Right forelimb (tissue), 1 donor: ENCODE results near the gene EHMT1.
"Not testable (repeated sequence)": the region's sequence is repeated elsewhere in the genome, so short reads cannot be mapped to it uniquely, and the experiment has no call there.

Experiments
- DNase-seq: peaks from one replicate; pipeline ENCODE4 v3.0.0-alpha.2; 2018

The EHMT1 gene

DNA sequence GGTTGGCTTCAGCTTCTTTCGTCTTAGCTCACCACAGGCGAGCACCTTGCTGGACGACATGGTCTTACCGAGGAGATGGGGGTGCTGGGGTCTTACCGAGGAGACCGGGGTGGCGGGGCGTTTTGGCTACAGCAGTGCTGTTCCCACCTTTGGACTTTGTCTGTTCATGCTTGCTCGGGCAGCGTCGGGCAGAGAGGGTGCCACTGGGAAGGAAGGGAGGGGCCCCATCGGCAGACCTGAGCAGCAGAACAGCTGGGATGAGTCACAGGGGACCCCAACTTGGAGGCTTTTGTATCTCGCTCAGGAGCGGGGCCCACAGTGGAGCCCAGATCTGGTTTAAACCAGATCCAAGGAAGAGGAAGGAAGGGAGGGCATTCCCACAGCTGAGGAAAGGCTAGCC lies 152.8 kb downstream of the EHMT1 start:
- DNase-seq, result no peak

DNA sequence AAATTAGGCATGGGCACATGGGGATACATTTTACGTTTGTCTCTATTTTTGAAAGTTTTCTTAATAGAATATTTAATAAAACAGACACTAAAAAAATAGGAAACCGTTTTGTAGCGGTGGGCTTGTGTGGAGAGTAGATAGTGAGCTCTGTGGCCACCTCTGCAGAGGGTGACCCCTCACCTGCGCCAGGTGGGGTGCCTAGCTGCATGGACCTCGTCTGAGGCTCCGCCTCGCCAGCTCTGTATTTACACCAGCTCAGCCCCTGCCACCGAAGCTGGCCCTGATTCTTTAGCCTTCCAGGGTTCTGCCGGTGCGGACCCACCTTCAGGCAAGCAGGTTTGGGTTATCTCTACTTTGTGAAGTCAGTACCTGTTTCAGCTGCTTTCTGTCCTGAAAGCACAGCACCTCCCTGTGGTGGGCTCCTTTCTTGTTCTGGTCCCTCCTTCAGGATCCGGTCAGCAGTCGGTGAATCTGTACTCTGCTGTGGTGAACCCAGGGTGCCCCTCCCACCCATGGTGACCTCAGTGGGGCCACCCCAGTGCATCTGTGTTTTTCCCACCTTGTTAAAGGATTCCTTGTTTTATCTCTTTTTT lies 153.6 kb downstream of the EHMT1 start:
- DNase-seq, result no peak

DNA sequence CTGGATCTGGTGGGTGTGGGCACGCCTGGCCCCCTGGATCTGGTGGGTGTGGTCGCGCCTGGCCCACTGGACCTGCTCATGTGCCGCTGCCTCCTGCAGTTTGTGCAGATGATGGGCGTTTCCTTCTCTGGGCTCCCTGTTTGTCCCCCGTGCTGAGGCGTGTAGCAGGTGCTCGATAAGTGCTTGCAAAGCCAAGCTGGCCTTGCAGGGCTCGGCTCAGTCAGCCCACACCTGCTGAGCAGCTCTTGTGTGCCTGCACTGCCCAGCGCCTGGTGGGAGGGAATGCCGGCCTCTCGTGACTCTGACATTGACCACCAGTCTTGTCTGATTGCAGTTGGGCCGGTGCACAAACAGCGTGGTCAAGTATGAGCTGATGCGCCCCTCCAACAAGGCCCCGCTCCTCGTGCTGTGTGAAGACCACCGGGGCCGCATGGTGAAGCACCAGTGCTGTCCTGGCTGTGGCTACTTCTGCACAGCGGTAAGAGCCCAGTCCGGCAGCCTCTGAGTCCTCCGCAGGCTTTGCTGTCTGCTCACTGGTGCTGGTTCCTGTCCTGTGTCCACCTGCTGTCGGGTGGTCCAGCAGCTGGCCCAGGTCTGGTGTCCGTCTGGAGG lies 156.1 kb downstream of the EHMT1 start:
- DNase-seq, result no peak

DNA sequence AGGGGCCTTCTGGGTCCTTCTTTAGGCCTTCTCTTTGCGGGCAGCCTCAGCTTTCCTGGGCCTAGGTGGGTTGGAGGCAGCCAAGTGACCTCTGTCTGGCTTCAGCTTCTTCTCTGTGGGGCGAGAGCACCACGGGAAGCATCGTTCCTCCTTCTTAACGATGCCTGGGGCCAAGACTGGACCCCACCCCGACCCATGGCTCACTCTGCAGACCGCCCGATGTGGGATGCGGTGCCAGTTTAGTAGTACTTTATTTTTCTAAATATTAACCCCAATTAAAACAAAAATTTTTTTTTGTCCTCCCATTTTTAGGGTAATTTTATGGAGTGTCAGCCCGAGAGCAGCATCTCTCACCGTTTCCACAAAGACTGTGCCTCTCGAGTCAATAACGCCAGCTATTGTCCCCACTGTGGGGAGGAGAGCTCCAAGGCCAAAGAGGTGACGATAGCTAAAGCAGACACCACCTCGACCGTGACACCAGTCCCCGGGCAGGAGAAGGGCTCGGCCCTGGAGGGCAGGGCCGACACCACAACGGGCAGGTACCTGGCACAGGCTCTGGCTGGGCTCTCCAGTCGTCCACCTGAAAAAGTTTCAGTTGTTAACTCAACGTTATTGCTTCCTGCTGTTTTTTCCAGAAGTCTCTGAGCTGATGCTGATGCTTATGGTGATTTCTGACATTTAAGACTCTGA lies 157.6 kb downstream of the EHMT1 start:
- no peak for DNase-seq

DNA sequence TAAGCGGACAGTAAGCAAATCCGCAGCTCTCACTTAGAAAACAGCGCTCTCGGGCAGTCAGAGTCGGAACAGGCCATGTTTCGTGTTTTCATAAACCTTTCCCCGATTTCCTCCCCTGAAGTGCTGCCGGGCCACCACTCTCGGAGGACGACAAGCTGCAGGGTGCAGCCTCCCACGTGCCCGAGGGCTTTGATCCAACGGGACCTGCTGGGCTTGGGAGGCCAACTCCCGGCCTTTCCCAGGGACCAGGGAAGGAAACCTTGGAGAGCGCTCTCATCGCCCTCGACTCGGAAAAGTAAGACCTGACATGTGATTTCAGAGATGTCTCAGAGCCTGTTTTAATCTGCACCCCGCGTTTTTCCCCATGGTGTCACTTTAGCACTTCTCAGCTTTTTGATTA lies 159.0 kb downstream of the EHMT1 start:
- DNase-seq, result no peak

DNA sequence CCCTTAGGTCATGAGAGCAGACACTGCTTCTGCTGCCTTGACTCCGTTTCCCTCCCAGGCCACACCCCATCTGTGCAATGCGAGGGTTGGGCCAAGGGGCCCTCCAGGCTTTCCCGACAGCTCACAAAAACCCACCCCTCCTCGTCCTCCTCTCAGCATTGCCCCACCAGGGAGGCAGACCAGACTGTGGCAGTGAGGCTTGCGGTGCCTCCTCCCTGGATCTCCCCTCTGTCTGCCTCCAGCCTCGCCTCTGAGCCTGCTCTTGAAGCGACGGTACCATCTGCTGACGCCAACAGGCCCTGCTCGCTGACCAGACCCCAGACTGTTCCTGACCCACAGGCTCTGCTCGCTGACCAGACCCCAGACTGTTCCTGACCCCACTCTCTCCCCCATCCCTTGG lies 159.5 kb downstream of the EHMT1 start:
- DNase-seq, result no peak

DNA sequence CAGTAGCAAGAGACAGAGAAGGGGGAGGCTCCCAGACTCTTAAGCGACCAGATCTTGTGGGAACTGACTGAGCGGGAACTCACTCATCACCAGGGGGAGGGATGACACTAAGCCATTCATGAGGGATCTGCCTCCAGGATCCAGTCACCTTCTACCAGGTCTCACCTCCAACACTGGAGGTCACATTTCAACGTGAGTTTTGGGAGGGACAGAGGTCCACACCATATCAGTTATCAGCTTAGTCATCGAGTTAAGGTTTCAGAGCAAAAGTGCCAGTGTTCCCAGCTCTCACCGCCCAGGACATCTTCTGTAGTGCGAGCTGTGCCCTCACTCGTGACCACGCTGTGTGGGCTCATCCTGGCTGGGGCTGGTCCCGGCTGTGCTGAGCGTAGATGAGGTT lies 160.1 kb downstream of the EHMT1 start:
- no peak for DNase-seq

DNA sequence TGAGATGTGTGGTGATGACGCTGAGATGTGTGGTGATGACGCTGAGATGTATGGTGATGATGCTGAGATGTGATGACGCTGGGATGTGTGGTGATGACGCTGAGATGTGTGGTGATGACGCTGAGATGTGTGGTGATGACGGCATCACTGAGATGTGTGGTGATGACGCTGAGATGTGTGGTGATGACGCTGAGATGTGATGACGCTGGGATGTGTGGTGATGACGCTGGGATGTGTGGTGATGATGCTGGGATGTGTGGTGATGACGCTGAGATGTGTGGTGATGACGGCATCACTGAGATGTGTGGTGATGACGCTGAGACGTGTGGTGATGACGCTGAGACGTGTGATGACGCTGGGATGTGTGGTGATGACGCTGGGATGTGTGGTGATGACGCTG lies 161.2 kb downstream of the EHMT1 start:
- not testable (repeated sequence) for DNase-seq

DNA sequence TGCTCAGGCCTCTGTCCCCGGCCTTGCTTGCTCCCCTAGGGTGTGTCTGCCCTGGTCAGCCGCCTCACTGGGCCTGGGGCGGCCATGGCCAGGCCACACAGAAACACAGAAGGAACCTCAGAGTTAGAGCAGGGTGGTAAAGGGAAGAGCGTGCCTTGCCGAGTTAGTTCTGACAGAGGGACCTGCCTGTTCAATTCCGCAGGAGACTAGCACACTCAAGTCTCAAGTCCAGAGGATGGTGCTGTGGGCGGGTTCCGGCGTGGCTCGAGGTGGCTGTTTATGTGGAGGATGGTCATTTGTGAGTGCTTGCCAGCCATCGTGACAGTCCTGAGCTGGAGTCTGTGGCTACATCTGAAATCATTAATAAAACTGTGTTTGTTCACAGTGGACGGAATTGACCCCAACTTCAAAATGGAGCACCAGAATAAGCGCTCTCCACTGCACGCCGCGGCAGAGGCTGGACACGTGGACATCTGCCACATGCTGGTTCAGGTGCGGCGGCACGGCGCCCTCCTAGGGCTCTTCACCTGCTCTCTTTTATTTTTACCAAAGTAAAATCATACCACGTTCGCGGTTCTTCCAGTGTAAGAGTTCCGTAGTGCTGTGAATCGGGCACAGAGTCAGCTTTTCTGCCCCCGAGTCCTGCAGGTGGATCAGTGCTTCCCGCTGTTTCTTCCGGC lies 163.2 kb downstream of the EHMT1 start:
- DNase-seq, result no peak

DNA sequence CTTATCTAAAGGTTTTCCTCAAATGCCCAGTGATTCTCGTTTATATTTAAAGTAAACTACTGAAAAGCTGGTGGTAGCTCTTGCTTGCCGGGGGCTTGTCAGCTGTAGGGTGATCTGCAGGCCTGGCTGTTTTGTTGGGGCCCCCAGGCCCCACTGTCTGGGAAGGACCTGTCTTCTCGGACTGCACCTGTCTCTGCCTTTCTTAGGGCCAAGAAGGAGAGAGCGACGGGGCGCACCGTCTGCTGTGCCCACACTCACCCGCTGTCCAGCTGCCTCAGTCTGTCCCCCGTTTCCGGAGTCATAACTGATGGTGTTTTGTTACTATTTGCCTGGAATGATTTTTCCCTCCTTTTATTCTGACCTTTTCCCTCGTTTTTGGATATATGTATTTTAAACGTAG lies 164.7 kb downstream of the EHMT1 start:
- DNase-seq, result no peak

DNA sequence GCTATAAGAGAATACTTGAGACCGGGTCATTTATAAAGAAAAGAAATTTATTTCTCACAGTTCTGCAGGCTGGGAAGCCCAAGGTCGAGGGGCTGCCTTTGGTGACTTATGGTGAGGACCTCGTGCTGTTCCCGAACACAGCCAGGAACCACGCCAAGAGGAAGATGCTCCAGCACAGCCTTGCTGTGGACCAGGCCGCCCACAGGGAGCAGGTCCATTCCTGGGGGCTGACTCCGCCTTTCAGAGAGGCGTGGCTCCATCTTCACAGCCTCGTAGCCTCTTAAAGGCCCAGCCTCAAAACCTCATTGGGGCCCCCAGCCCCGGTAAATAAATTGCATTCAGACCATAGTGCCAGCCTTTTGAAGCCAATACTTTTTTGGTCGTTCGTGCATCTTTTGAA lies 165.2 kb downstream of the EHMT1 start:
- no peak for DNase-seq

DNA sequence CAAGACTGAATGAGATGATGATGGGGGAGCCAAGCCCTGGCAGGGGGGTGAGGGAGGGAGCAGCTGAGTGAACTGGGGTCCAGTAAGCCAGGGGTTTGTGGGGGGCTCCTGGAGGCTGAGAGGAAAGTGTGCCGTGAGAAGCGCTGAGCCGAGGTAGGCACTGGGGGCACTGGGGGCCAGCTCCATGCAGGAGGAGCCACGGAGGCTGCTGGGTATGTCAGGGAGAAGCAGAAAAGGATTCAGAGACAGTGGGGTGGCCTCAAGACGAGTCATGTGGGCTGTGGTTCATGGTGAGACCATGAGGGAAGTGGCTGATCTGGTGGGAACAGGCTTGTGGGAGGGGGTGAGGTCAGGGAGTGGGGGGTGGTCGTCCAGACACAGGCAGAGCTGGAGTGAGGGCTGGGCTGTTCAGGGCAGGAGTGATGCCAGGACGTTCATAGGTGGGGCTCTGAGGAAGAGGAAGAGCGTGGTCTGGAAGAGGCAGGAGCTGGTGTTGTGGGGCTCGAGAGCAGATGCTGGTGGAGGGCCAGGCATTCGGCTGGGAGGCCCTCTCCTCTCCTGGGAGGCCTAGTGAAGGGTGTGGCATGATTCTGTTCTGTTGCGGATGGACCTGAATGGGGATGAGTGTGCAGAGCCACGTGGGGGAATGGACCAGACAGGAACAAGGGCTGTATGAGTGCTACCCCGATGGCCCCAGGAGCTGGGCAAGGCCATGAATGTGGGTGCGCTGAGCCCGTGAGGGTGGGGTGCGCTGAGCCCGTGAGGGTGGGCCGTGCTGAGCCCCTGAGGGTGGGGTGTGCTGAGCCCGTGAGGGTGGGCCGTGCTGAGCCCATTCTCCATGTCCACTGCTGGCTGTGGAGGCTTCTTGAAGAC lies 166.1 kb downstream of the EHMT1 start:
- no peak for DNase-seq

DNA sequence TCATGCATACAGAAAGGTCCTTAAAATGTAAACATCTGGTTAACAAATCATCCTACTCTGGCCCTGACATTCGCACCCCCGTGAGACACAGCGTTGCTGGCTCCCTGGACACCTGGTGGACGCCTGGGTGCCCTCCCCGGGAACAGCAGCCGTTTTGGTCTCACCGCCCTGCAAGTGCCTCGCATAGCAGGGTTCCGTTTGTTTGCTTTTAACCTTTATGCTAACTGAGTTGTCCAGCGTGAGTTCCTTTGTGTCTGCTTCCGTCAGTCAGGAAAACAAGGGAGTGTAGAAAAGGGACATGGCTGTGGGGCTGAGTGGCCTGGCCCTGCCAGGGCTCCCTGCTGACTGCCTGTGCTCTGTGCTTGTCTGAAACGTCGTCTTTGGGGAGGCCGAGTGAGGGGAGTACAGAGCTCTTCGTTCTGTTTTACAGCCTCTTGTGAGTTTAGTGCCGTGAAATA lies 166.9 kb downstream of the EHMT1 start:
- no peak for DNase-seq

DNA sequence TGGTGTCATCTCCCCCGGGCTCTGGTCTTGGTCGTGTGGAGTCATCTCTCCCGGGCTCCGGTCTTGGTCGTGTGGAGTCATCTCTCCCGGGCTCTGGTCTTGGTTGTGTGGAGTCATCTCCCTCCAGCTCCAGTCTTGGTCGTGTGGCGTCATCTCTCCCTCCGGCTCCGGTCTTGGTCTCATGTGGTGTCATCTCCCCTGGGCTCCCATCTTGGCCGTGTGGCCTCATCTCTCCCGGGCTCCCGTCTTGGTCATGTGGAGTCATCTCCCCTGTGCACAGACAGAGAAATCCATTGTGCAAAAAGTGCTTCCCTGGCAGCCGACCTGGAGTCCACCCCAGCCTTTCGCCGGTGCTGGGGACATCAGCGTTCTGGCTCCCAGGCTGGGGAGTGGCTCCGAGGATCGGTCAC lies 167.7 kb downstream of the EHMT1 start:
- DNase-seq, result no peak

DNA sequence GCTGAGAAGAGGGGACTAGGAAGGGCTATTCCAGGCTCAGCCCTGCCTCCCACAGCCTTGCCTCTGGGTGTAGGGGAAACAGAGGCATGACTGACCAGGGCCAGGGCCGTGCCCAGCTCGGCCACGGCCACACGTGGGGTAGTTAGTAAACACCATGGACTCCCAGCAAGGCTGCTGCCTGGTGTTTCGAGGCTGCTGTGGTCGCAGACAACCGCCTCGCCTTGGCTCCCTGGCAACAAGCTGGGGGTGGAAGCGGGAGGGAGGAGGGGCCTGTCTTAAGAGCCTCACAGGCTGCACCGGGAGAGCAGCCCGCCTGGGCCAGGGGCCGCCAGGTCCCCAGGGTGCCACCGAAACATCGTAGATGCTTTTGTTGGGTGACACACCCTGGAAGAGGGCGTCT lies 168.6 kb downstream of the EHMT1 start:
- no peak for DNase-seq

DNA sequence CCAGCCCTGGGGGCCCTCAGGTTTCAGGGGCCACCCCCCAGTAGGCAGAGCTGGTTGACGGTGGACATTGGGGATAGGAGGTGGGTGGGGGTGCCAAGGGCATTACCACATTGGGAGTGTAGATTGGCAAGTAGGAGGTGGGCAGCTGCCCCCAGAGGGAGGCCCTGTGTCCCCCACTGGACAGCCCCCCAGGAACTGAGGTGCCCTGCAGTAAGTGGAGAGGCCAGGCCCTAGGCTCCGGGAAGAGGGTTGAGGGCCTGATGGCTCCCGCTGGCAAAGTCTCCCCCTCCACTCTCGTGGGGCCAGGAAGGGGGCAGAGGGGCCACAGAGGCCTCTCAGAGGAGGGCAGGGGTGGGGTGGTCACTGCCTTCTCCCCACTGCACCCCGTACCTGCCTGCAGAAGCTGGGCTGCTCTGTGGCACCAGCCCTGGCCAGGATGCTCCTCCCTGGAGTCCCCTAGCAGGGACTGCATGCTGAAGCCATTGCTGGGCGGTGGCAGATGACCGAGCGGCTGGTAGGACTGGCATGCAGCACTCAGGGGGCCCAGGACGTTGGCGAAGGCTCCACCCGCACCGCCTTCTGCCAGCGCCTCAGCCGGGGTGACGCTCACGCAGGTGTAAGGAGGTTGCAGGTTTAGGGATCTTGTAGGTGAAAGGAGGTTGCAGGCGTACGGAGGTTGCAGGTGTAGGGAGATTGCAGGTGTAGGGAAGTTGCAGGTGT lies 169.1 kb downstream of the EHMT1 start:
- DNase-seq, result no peak

DNA sequence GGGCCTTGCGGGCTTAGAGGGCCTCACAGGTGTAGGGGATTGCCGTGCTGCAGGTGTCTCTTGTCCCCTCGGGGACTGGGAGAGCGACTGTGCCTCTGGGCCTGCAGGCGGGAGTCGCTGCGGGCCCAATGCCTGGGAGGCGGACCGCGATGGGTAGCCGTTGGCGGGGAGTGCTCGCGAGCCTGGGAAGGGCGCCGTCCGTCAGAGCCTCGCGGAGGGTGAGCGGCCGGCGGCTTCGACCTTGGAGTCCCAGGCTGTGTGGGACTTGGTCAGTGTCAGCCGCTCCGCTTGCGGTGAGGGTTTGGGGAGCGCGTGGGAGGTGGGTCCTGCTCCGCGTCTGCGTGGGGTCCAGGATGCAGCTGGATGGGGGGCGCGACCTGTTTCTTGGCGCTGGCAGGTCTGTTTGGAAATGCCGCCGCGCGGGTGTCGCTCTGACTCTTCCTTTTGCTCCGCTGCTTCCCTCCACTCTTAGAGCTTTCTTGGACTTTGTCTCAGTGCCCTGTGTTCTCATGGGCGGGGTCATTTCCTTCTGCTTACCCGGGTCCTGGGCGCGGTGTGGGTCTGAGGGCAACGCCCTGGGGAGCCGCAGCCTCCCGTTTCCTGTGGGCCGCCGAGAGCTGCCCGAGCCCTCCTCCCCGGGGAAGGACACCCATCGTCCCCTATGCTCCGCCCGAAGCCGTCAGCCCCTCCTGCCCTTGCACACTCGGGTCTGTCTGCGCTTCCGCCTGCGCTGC lies 169.9 kb downstream of the EHMT1 start:
- DNase-seq, result no peak

DNA sequence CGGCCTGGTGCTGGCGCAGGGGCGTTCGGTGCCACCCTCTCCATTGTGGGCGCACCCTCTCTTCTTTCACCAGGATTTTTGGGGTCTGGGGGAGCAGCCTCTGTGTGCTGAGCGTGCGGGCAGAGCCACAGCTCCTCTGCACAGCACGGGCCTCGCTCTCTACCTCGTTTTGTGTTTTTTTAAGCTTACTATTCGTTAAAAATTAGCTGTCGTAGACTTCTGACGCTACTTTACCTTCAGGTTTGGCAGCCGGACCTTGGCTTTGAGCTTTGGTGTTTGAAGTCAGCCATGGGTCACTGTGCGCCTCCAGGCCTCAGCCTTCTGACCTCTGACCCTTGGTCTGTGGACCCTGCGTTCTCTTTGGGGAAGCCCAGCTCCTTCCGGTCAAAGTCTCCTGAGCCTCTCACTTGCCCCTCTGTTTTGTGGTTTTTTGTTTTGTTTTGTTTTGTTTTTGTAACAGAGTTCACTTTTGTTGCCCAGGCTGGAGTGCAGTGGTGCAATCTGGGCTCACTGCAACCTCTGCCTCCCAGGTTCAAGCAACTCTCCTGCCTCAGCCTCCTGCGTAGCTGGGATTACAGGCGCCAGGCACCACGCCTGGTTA lies 170.6 kb downstream of the EHMT1 start:
- no peak for DNase-seq

DNA sequence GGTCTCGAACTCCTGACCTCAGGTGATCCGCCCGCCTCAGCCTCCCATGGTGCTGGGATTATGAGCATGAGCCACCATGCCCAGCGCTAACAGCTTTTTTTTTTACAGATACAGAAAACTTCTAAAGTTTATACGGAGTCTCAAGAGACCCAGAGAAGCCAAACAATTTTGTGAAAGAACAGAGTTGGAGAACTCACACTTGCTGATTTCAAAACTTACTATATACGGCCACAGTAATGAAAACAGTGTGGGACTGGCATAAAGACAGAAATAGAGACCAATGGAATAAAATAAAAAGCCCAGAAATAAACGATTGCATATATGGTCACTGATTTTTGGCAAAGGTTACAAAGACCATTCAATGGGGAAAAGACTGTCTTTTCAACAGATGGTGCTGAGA lies 173.1 kb downstream of the EHMT1 start:
- DNase-seq, result no peak

DNA sequence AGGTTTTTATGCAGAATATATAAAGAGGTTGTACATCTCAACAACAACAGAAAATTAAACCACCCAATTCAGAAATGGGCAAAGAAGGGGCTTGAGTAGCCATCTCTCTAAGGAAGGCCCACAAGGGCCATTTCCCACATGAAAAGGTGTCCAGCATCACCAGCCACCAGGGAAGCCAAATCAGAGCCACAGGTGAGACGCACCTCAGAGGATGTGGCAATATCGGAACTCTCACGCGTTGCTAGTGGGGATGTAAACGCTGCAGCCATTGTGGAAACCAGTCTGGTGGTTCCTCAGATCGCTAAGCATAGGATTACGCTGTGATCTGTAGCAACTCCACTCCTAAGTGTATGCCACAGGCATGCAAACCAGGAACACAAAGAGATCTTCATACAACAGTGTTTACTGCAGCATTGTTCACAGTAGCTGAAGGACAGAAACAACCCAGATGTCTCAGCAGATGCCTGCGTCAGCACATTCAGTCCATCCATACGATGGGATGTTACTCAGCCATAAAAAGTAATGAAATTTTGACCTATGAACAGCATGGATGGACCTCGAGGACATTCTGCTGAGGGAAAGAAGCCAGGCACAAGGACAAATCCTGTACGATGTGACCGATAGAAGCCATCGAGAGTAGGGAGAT lies 174.5 kb downstream of the EHMT1 start:
- DNase-seq, result no peak
